Measurements from ENCODE around the gene TM9SF4. TPM values are rescaled to one million over a fixed set of nuclear protein-coding genes. Genes with fewer than 3 reads are reported as not detected.

The TM9SF4 gene
- total RNA-seq, 1 donor from 2014 or later = 39.6 TPM

GRCh38 chr20:32098786-32099185 is 10.7 kb upstream of the TM9SF4 start:
- Histone ChIP-seq H3K36me3 (ENCODE audit: control insufficient read depth, insufficient read depth, low read length) (no peaks in the 10 kb centered on the region), H3K4me3 (ENCODE audit: low read depth, low read length) (no peak overlapping the region), H3K27me3 (ENCODE audit: control insufficient read depth, insufficient read depth, low read length) (peaks cover 11% of the 10 kb centered on the region)
- no peak for TF ChIP-seq CTCF (IDR thresholded peaks at IDR 0.05; ENCODE audit: insufficient read depth, low read length, poor library complexity, severe bottlenecking)
- no peak for DNase-seq (ENCODE audit: low read depth)

- no peak overlapping the region for H3K4me3 ChIP-seq (ENCODE audit: low read depth, low read length)
- TF ChIP-seq CTCF (IDR thresholded peaks at IDR 0.05; ENCODE audit: insufficient read depth, low read length, poor library complexity, severe bottlenecking) = no peak
- DNase-seq (ENCODE audit: low read depth) = no peak
These were observed 611 bp upstream of the TM9SF4 start for GRCh38 chr20:32108814-32109391.

GRCh38 chr20:32110173-32110704 is 725 bp downstream of the TM9SF4 start:
- DNase-seq (ENCODE audit: low read depth) = no peak
- Histone ChIP-seq H3K27me3 (ENCODE audit: control insufficient read depth, insufficient read depth, low read length) (no peaks in the 10 kb centered on the region), H3K36me3 (ENCODE audit: control insufficient read depth, insufficient read depth, low read length) (no peaks in the 10 kb centered on the region), H3K4me3 (ENCODE audit: low read depth, low read length) (peak overlapping the region; percentile 75)
- no peak for TF ChIP-seq CTCF (IDR thresholded peaks at IDR 0.05; ENCODE audit: insufficient read depth, low read length, poor library complexity, severe bottlenecking)

More at GRCh38 chr20:32108814-32109391, 611 bp upstream of the TM9SF4 start:
- Histone ChIP-seq H3K36me3 (ENCODE audit: control insufficient read depth, insufficient read depth, low read length) (no peaks in the 10 kb centered on the region), H3K27me3 (ENCODE audit: control insufficient read depth, insufficient read depth, low read length) (no peaks in the 10 kb centered on the region)

GRCh38 chr20:32110727-32111126 is 1.2 kb downstream of the TM9SF4 start:
- no peak for TF ChIP-seq CTCF (IDR thresholded peaks at IDR 0.05; ENCODE audit: insufficient read depth, low read length, poor library complexity, severe bottlenecking)
- peak overlapping the region; percentile 75 for H3K4me3 ChIP-seq (ENCODE audit: low read depth, low read length)
- H3K27me3 ChIP-seq (ENCODE audit: control insufficient read depth, insufficient read depth, low read length) = no peaks in the 10 kb centered on the region
- no peaks in the 10 kb centered on the region for H3K36me3 ChIP-seq (ENCODE audit: control insufficient read depth, insufficient read depth, low read length)
- DNase-seq (ENCODE audit: low read depth) = no peak

GRCh38 chr20:32111156-32111686 is 1.7 kb downstream of the TM9SF4 start:
- DNase-seq (ENCODE audit: low read depth) = no peak
- no peaks in the 10 kb centered on the region for H3K36me3 ChIP-seq (ENCODE audit: control insufficient read depth, insufficient read depth, low read length)
- no peak for TF ChIP-seq CTCF (IDR thresholded peaks at IDR 0.05; ENCODE audit: insufficient read depth, low read length, poor library complexity, severe bottlenecking)
- no peaks in the 10 kb centered on the region for H3K27me3 ChIP-seq (ENCODE audit: control insufficient read depth, insufficient read depth, low read length)
- no peak overlapping the region for H3K4me3 ChIP-seq (ENCODE audit: low read depth, low read length)

GRCh38 chr20:32111753-32112152 is 2.2 kb downstream of the TM9SF4 start:
- Histone ChIP-seq H3K27me3 (ENCODE audit: control insufficient read depth, insufficient read depth, low read length) (no peaks in the 10 kb centered on the region), H3K36me3 (ENCODE audit: control insufficient read depth, insufficient read depth, low read length) (no peaks in the 10 kb centered on the region), H3K4me3 (ENCODE audit: low read depth, low read length) (no peak overlapping the region)
- DNase-seq (ENCODE audit: low read depth) = no peak
- no peak for TF ChIP-seq CTCF (IDR thresholded peaks at IDR 0.05; ENCODE audit: insufficient read depth, low read length, poor library complexity, severe bottlenecking)
